ENCODE results near the gene PGAM1.

The PGAM1 gene

DNA sequence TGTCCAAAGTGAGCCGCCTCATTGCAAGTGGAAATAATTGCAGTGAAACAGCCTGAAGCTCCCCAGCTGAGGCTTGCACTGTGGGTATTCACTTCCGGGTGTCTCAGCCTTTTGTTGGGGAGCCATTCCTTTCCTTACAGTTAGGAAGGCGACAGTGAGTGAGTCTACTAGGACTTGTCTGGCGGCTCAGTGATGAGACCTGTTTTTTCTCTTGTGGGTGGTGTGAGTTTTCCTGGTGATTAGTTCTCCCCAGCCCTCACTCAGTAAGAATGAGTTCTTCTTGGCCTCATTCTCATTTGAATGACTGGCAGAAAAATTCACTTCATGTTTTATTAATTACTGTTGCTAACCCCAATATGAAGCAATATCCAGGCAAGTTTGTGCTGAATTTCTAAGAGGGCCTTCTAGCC lies 2.6 kb downstream of the PGAM1 start:
- peak overlapping the region; percentile 96 for H3K27ac Mint-ChIP-seq
- H3K4me1 Mint-ChIP-seq (ENCODE audit: low read depth) = peaks cover 29% of the 10 kb centered on the region
- peak overlapping the region; percentile 86 for H3K4me3 Mint-ChIP-seq
- H3K27me3 Mint-ChIP-seq (ENCODE audit: low read depth) = peaks cover 3% of the 10 kb centered on the region
- H3K9me3 Mint-ChIP-seq = no peaks in the 10 kb centered on the region
- peaks cover 41% of the 10 kb centered on the region for H3K36me3 Mint-ChIP-seq (ENCODE audit: low read depth)

DNA sequence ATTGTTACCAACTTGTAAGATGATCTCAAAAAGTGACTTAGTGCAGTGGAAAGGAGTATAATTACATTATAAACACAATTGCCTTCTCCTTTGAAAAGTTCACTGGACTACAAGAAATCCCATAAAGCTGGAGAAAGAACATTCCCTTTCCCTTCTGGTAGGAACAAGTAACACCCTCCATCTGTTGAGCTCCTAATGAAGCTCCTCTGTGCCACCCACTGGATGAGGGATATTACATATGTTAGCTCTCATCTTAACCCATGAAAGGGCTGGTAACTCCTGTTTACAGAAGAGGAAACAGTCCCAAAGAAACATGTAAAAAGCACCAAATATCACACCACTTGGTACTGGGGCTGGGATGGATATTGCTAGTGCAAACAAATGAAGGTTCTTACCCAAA lies 8.1 kb downstream of the PGAM1 start:
- peaks cover 6% of the 10 kb centered on the region for H3K4me1 Mint-ChIP-seq (ENCODE audit: low read depth)
- no peak overlapping the region for H3K4me3 Mint-ChIP-seq
- no peak overlapping the region for H3K27ac Mint-ChIP-seq
- H3K9me3 Mint-ChIP-seq = no peaks in the 10 kb centered on the region
- H3K27me3 Mint-ChIP-seq (ENCODE audit: low read depth) = no peaks in the 10 kb centered on the region
- H3K36me3 Mint-ChIP-seq (ENCODE audit: low read depth) = peaks cover 47% of the 10 kb centered on the region

DNA sequence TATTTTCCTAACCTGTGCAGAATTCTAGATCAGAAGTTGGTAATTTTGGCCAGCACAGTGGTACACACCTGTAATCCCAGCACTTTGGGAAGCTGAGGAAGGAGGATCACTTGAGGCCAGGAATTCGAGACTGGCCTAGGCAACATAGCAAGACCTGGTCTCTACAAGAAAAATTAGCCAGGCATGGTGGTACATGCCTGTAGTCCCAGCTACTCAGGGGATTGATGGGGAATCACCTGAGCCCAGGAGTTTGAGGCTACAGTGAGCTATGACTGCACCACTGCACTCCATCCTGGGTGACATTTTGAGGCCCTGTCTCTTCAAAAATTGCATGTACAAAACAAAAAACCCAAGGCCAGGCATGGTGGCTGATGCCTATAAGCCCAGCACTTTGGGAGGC lies 8.6 kb downstream of the PGAM1 start:
- H3K9me3 Mint-ChIP-seq = no peaks in the 10 kb centered on the region
- H3K27ac Mint-ChIP-seq = no peak overlapping the region
- no peaks in the 10 kb centered on the region for H3K27me3 Mint-ChIP-seq (ENCODE audit: low read depth)
- no peak overlapping the region for H3K4me3 Mint-ChIP-seq
- H3K36me3 Mint-ChIP-seq (ENCODE audit: low read depth) = peaks cover 46% of the 10 kb centered on the region
- H3K4me1 Mint-ChIP-seq (ENCODE audit: low read depth) = peaks cover 1% of the 10 kb centered on the region

DNA sequence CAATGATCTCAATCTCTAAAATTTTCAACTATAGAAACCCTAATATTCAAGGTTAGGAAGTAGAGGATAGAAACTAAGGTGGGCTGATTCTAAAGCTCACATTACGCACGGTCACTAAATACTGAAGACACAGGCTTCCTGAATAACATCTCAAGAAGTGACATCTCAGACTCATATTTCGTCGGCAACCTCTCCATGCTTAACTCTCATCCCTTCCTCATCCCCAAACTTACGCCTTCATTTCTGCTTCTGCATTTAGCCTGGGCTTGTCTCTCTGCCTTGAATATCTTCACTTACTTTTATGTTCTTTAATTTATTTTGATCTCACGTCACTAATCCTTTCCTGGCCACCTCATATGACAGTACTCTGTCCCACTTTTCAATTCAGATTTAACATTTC lies 9.2 kb downstream of the PGAM1 start:
- Mint-ChIP-seq H3K36me3 (ENCODE audit: low read depth) (peaks cover 46% of the 10 kb centered on the region), H3K9me3 (no peaks in the 10 kb centered on the region), H3K4me3 (no peak overlapping the region), H3K27me3 (ENCODE audit: low read depth) (no peaks in the 10 kb centered on the region), H3K27ac (no peak overlapping the region), H3K4me1 (ENCODE audit: low read depth) (peaks cover 1% of the 10 kb centered on the region)

DNA sequence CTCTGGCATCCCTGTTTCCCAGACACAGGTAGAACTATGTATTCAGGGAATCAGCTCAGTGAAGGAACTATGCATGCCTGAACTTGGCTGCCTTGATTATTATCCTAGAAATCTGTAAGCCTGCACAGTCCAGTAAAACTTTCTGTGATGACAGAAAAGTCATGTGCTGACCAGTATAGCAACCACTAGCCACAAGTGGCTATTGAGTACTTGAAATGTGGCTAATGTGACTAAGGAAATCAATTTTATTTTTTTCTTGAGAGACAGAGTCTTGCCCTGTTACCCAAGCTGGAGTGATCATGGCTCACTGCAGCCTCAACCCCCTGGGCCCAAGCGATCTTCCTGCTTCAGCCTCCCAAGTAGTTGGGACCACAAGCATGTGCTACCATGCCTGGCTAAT lies 16.3 kb downstream of the PGAM1 start:
- Mint-ChIP-seq H3K9me3 (no peaks in the 10 kb centered on the region), H3K4me3 (no peak overlapping the region), H3K36me3 (ENCODE audit: low read depth) (peaks cover 22% of the 10 kb centered on the region), H3K27me3 (ENCODE audit: low read depth) (no peaks in the 10 kb centered on the region), H3K4me1 (ENCODE audit: low read depth) (peaks cover 19% of the 10 kb centered on the region), H3K27ac (no peak overlapping the region)

DNA sequence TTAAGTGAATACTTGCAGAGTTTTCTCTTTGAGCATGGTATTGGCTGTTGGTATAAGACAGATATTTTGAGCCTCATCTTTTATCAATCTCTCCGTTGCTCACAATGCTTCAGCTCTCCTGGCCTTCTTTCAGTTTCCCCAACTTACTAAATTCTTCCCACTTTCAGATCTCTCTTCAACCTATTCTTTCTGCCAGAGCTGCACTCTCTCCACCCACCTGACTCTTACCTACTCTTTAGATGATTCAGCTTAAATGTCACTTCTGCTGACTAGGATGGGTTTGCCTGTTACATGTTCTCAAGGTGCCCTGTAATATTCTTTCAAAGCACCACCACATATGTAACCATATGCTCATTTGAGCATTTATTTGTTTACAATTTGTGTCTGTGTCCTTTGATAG lies 18.2 kb downstream of the PGAM1 start:
- Mint-ChIP-seq H3K36me3 (ENCODE audit: low read depth) (peaks cover 18% of the 10 kb centered on the region), H3K4me1 (ENCODE audit: low read depth) (peaks cover 26% of the 10 kb centered on the region), H3K4me3 (peak overlapping the region; percentile 89), H3K27ac (peak overlapping the region; percentile 18), H3K27me3 (ENCODE audit: low read depth) (no peaks in the 10 kb centered on the region), H3K9me3 (no peaks in the 10 kb centered on the region)

DNA sequence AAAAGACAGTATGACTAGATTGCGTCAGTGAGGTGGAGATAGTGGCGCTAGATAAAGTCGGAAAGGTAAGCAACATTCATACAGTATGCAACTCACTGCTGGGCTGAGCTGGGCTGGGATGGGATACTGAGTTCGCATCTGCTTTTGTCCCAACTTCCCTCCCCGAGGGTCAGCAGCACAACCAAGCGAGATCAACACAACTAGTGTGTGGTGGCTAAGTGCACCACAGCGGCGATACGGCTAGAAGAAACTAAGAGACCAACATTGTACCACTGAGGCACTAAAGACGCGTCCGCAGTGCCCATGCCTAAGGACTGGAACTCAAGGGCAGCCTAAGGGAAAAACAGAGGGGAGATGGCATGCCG lies 19.3 kb downstream of the PGAM1 start:
- Mint-ChIP-seq H3K4me1 (ENCODE audit: low read depth) (peaks cover 29% of the 10 kb centered on the region), H3K4me3 (peak overlapping the region; percentile 89), H3K36me3 (ENCODE audit: low read depth) (peaks cover 13% of the 10 kb centered on the region)

DNA sequence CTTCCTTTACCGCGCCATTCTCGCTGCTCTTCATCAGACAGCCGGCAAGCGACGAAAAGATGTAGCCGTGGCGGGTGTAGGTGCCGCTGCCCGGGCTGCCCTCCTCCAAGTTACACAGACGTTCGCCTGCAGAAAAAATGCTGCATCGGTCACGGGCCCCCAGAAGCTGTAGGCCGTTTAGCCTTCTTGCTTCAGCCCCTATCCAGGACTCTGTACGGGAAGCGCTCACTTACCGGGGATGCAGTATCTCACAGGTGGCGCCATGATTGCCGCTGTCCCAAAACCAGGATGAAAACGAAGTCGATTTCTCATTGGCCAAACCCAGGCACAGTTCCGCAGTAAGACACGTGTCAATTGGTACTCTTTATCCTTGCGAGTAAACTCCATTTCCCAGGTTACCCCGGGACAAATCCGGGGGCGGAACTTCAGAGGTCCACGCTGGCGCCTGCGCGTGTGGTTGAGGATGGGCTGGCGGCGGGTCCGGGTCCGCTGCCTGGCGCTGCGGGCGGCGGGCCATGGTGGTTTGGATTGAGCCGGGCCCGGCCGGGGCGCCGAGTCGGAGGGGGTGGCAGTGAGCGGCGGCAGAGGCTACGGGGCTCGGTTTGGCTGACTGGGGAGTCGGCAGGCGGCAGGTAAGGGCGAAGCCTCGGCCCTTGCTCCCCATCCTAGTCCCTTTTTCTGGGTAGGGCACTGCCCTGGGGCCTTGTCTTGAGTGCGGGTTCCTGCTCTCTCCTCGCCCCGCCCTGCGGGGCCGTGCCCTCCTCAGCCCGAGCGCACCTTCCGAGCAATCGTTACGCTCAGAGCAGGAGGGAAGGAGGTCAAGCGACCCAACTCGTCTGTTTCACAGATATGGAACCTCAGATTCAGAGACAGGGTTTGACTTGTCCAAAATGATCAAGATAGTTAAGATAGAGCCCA lies 20.0 kb downstream of the PGAM1 start, which contains the start of the genes EXOSC1 and ZDHHC16:
Gene EXOSC1 (minus strand): TSS at position 285 of the 918 bp plus-strand sequence. CDS start 21 bp downstream, at position 264.
Gene ZDHHC16 (plus strand): TSS at position 454 of the 918 bp plus-strand sequence. CDS start 5,501 bp downstream, outside the sequence.
- peak within 1 kb of the TSS; percentile 89 for H3K4me3 Mint-ChIP-seq
- H3K27me3 Mint-ChIP-seq (ENCODE audit: low read depth) = no peaks in the 10 kb centered on the region
- no peaks in the 10 kb centered on the region for H3K9me3 Mint-ChIP-seq
- peaks cover 34% of the 10 kb centered on the region for H3K4me1 Mint-ChIP-seq (ENCODE audit: low read depth)
- H3K36me3 Mint-ChIP-seq (ENCODE audit: low read depth) = peaks cover 16% of the 10 kb centered on the region
- H3K27ac Mint-ChIP-seq = peak within 1 kb of the TSS; percentile 89

More for the DNA sequence above, 19.3 kb downstream of the PGAM1 start:
- no peaks in the 10 kb centered on the region for H3K27me3 Mint-ChIP-seq (ENCODE audit: low read depth)
- peak overlapping the region; percentile 89 for H3K27ac Mint-ChIP-seq
- no peaks in the 10 kb centered on the region for H3K9me3 Mint-ChIP-seq

DNA sequence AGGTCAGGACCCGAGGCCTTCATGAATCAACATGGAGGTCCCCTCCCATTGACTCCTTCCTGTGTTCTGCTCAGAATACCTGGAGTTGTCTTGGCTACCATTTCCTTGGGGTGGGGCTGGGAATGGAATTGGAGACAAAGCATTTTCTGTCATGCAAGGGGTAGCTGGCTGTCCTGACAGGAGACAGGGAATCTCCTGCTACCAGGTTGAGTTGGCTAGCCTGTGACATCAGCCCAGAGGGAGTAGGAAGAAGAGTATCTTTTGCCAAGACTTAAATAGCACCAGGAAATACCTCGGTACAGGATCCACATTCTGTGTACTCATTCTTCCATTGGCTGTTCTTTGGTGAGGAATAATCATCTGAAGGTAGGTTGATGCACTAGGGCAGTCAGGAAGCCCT lies 24.8 kb downstream of the PGAM1 start:
- Mint-ChIP-seq H3K27me3 (ENCODE audit: low read depth) (no peaks in the 10 kb centered on the region), H3K27ac (no peak overlapping the region), H3K4me1 (ENCODE audit: low read depth) (peaks cover 31% of the 10 kb centered on the region), H3K4me3 (no peak overlapping the region), H3K9me3 (no peaks in the 10 kb centered on the region), H3K36me3 (ENCODE audit: low read depth) (peaks cover 22% of the 10 kb centered on the region)

DNA sequence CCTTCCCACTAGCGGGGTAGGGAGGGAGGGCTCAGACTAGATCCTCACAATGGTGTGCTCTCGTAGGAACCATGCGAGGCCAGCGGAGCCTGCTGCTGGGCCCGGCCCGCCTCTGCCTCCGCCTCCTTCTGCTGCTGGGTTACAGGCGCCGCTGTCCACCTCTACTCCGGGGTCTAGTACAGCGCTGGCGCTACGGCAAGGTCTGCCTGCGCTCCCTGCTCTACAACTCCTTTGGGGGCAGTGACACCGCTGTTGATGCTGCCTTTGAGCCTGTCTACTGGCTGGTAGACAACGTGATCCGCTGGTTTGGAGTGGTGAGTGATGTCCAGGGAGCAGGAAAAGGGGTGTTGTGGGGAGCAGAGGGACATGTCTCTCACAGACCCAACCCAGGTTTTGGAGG lies 25.6 kb downstream of the PGAM1 start:
- Mint-ChIP-seq H3K36me3 (ENCODE audit: low read depth) (peaks cover 21% of the 10 kb centered on the region), H3K4me3 (no peak overlapping the region), H3K4me1 (ENCODE audit: low read depth) (peaks cover 29% of the 10 kb centered on the region), H3K27me3 (ENCODE audit: low read depth) (no peaks in the 10 kb centered on the region), H3K9me3 (no peaks in the 10 kb centered on the region), H3K27ac (no peak overlapping the region)

DNA sequence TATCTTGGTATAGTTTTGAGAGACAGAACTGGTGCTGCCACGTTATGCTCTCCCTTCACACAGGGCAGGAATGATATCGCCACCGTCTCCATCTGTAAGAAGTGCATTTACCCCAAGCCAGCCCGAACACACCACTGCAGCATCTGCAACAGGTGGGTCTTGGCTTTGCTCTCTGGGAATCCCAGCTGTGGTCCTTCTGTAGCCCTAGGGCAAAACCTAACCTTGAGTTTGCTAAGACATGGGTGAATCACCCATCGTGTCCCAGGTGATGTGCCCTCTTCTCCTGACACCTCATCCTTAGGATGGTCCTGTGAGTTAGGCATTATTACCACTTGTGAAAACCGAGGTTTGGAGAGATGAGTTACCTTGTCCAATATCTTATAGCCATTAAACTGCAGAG lies 26.4 kb downstream of the PGAM1 start:
- H3K9me3 Mint-ChIP-seq = no peaks in the 10 kb centered on the region
- H3K4me3 Mint-ChIP-seq = no peak overlapping the region
- H3K4me1 Mint-ChIP-seq (ENCODE audit: low read depth) = peaks cover 24% of the 10 kb centered on the region
- no peaks in the 10 kb centered on the region for H3K27me3 Mint-ChIP-seq (ENCODE audit: low read depth)
- peak overlapping the region; percentile 8 for H3K27ac Mint-ChIP-seq
- peaks cover 24% of the 10 kb centered on the region for H3K36me3 Mint-ChIP-seq (ENCODE audit: low read depth)

DNA sequence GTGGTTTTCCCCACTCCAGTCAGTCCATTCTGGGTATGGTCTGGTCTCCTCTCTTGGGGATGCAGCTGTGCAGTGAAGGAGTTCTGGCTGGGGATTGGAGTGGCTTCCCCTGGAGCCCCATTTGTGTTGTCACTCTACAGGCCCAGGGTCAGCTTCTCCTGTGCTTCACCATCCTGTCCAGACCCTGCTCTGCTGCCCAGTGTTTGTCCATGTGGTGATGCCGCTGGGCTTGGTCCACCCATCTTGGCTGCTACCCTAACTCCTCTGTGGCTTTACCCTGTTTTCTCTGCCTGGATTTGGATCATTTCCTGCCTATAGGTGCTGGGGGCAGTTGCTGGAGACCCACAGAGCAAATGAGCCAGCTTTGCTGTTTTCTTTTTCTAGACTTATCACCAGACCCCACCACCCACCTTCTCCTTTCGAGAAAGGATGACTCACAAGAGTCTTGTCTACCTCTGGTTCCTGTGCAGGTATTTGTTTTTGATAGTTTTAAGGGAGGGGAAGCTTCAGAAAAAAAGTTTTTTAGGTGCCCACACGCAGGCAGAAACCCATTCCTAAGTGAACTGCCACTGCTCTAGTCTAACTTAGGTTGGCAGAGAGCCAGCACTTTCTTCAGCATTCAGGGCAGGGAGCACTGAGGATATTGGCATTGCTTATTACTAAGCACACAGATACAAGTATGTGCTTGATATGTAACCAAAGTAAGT lies 28.5 kb downstream of the PGAM1 start:
- no peaks in the 10 kb centered on the region for H3K9me3 Mint-ChIP-seq
- H3K27me3 Mint-ChIP-seq (ENCODE audit: low read depth) = no peaks in the 10 kb centered on the region
- H3K4me1 Mint-ChIP-seq (ENCODE audit: low read depth) = peaks cover 18% of the 10 kb centered on the region
- H3K27ac Mint-ChIP-seq = peak overlapping the region; percentile 73
- peaks cover 37% of the 10 kb centered on the region for H3K36me3 Mint-ChIP-seq (ENCODE audit: low read depth)
- H3K4me3 Mint-ChIP-seq = no peak overlapping the region

DNA sequence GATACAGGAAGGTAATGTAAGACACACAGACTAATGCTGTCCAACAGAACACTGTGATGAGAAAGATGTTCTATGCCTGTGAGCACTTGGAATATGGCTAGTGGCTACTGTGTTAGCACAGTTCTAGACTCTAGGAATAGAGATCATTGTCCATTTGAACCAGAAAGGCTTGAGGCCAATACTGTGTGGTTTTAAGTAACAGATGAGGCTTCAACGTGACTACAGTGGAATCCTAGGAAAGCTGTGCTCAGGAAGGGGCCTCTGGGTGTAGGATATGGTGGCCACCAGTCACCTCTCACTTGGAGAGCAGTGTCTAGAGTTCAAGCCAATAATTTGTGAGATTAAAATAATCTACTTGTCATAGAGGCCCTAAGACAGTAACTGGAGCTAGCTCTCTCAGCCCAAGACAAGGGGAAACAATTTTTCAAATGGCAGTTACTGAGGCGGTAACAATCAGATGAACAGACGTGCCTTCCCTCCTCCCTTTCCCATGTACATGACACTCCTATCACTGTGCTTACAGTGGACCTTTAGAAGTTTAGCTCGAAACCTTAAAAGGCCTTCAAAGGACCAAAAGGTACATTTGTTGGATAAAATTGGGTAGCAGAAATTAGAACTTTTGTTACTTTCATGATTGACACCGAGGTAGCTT lies 30.2 kb downstream of the PGAM1 start:
- no peaks in the 10 kb centered on the region for H3K9me3 Mint-ChIP-seq
- H3K27ac Mint-ChIP-seq = no peak overlapping the region
- peaks cover 9% of the 10 kb centered on the region for H3K4me1 Mint-ChIP-seq (ENCODE audit: low read depth)
- H3K27me3 Mint-ChIP-seq (ENCODE audit: low read depth) = no peaks in the 10 kb centered on the region
- peaks cover 42% of the 10 kb centered on the region for H3K36me3 Mint-ChIP-seq (ENCODE audit: low read depth)
- H3K4me3 Mint-ChIP-seq = no peak overlapping the region

DNA sequence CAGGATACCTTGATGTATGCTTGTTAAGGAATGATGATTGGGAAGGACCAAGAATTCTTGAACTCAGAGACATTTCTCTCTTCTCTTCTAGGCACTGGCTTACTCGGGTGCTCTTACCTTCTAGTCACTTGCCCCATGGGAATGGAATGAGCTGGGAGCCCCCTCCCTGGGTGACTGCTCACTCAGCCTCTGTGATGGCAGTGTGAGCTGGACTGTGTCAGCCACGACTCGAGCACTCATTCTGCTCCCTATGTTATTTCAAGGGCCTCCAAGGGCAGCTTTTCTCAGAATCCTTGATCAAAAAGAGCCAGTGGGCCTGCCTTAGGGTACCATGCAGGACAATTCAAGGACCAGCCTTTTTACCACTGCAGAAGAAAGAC lies 30.7 kb downstream of the PGAM1 start:
- H3K27ac Mint-ChIP-seq = no peak overlapping the region

More for the DNA sequence above, 30.7 kb downstream of the PGAM1 start:
- Mint-ChIP-seq H3K36me3 (ENCODE audit: low read depth) (peaks cover 42% of the 10 kb centered on the region), H3K4me3 (no peak overlapping the region), H3K4me1 (ENCODE audit: low read depth) (peaks cover 9% of the 10 kb centered on the region), H3K27me3 (ENCODE audit: low read depth) (no peaks in the 10 kb centered on the region), H3K9me3 (no peaks in the 10 kb centered on the region)

Data from T-helper 1 cell treated with Interleukin-12 subunit alpha and Interleukin-12 subunit beta and Interleukin-4 antibody, amounts not matched to agents 30 μg/mL and 1 μg/mL, for 36 hours (primary cell).